GM18870 (cell line): Measurements from ENCODE around the gene KHSRP.
"Not testable (repeated sequence)": the region's sequence is repeated elsewhere in the genome, so short reads cannot be mapped to it uniquely, and the experiment has no call there.

Source experiments
- ATAC-seq: cut with Tn5 transposase; IDR thresholded peaks from one replicate; pipeline ENCODE4 v1.9.1; 2021; ENCODE audit warnings: moderate library complexity; ENCODE audit not compliant: unreplicated experiment

The KHSRP gene

DNA sequence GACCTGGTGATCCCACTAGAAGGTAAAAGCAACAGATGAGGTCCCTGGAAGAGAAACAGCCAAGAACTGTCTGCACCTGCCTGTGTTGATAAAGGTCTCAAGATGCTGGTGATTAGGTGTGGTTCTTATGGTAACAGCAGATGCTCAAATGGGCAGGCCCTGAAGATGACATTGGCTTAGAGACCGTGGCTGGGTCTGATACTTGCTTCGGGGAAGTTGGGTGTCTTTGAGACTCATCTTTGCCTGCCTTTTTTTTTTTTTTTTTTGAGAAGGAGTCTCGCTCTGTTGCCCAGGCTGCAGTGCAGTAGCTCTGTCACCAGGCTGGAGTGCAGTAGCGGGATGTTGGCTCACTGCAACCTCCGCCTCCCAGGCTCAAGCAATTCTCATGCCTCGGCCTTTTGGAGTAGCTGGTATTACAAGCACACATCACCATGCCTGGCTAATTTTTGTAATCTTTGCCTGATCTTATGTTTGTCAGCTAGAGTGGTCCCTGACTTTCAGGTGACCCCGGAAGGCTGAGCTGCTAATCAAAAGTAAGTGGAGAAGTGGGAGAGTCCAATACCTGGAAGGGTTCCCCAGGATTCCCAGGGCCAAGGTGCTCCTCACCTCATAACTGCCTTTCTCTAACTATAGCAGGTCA lies 27.1 kb upstream of the KHSRP start:
- no peak for ATAC-seq

DNA sequence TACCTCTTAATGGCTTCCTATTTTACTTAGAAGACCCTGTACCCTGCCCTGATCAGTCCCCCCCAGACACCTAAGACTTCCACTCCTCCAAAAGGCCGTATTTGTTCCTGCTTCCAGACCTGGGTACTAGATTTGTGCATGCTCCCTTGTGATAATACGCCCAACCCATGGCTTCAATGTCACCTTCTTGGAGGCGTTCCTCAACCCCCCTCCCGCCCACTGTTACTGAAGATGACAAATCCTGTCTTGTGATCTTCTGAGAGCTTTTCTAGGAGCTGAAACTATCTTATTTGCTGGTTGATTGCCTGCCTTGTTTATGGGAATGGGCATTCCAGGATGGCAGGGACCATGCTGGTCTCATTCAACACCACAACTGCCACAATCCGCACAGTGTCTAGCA lies 25.6 kb upstream of the KHSRP start:
- no peak for ATAC-seq

DNA sequence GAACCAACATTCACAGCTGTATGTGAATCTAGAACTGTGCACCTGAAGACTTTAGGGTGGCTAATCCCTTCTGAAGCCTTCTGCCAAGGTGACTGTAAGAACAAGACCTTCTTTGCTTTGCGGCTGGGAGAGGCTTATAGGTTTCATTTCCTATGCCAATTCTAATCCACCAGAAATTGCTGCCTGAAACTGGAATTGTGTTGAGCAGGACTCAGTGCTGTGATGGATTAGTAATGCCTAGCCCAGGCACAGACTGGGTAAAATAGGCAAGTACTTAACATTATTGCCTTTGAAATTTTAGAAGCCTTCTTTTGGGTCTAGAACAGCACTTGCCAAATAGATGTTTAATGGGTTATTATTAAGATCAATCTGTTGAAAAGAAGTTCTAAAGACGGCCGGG lies 23.4 kb upstream of the KHSRP start:
- no peak for ATAC-seq

DNA sequence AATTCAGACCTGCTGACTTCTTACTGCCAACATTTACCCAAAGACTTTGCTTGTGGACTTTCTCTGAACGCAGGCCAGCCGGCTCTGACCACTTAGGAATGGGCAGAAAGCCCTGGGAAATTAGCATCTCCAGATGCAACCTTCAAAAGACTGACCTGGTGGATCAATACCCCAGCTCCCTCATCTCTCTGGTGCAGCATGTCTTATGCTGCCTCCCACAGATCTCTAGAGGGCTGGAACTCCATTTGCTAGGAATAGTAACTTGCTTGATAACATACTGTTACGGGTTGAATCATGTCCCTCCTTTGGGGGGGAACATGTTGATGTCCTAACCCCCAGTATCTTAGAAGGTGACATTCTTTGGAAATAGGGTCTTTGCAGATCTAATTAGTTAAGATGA lies 21.8 kb upstream of the KHSRP start:
- ATAC-seq, result no peak

DNA sequence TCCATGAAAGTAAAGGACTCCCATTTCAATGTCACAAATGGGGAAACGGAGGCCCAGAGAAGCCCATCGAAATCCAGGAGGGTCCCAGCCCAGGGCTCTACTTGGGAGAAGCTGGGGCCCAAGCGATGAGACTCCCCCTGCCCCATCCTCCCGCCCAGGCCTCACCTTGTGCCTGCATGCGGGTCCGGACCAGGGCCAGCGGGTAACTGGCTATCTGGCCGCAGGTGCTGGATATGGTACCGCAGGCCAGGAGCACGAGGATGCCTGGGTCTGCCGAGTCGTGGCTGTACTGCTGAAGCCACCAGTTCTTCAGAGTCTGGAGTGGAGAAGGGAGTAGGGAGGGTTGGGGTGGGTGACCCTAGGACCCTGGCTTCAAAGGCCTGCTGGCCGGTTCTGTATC lies 19.4 kb upstream of the KHSRP start:
- no peak for ATAC-seq

DNA sequence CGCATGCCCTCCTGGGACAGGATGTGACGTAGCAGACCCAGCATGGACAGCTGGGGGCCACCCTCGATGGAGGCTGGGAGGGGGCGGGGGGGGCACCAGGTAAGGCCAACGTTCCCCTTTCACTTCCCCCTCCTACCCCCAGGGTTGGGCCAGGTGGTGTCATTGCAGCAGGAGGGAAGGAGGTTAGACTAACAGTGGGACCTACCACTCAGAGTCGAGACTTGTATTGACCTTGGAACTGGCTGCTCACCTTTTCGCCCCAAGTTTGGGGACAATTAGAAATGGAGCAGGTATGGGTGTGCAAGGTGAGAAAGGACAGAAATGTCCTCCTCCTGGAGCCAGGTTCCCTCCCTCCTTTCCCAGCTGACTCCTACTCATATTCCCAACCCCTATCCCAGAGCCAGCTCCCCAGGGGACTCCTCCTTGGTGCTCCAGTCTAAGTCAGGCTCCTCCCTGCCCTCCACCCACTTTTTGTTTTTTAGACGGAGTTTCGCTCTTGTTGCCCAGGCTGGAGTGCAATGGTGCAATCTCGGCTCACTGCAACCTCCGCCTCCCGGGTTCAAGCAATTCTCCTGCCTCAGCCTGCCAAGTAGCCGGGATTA lies 17.6 kb upstream of the KHSRP start:
- ATAC-seq, result no peak

DNA sequence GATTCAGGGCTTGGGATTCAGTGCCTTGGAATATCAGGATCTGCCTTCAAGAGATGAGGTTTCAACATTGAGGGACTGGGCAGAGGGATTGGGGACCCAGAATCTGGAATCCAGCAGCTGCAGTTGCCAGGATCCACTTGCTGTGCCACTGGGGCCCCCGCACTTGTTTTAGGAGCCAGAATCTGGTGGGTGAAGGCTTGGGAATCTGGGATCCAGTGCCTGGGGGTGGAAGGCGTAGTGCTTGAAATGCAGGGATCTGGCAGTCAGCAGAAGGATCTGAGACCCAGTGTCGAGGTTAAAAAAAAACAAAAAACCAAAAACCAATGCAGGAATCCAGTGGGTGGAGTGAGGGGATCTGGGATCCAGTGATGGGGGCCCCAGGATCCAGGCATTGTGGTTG lies 16.3 kb upstream of the KHSRP start:
- no peak for ATAC-seq

DNA sequence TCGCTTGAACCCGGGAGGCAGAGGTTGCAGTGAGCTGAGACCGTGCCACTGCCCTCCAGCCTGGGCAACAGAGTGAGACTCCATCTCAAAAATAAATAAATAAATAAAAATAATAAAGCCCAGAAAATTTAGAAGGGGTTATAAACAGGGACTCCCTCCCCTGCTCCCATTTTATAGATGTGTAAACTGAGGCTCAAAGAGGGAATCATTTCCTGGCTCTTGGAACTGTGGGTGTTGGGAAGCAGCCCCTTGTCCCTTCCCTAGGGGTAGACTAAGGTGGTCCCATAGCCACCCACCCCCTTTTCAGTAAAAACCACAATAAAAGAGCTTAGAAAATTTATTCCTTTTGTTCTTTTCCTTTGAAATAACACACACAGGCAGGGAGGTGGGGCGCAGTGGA lies 15.1 kb upstream of the KHSRP start:
- no peak for ATAC-seq

DNA sequence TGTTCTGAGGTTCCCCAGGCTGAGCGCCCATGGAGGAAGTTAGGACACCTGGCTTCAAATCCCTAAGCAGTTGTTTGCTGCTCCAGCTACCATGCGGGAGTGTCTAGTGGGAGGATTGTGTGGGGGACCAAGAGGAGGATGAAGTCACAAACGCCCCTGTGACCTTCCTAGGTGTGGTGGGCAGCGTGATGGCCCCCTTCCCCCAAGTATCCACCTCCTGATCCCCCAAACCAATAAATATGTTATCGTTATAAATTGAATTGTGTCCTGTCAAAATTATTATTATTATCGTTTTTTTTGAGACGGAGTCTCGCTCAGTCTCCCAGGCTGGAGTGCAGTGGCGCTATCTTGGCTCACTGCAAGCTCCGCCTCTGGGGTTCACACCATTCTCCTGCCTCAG lies 9.1 kb upstream of the KHSRP start, which contains the start of gene SLC25A41:
Gene SLC25A41, minus strand, starts transcription at position 101 of the 400 bp plus-strand sequence. Its CDS starts 70 bp downstream, at position 31.
- ATAC-seq, result no peak

DNA sequence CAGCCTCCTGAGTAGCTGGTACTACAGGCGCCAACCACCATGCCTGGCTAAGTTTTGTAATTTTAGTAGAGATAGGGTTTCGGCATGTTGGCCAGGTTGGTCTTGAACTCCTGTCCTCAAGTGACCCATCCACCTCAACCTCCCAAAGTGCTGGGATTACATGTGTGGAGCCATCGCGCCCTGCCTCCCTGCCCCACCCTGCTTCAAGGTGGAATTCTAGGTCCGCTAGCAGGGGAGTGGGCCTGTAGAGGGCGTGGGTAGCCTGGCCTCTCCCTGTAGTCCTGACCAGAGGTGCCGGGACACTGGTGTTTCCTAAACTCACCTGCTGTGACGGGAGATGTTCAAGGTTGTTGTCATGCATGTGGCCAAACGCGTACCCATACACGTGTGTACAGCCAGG lies 8.6 kb upstream of the KHSRP start:
- no peak for ATAC-seq

DNA sequence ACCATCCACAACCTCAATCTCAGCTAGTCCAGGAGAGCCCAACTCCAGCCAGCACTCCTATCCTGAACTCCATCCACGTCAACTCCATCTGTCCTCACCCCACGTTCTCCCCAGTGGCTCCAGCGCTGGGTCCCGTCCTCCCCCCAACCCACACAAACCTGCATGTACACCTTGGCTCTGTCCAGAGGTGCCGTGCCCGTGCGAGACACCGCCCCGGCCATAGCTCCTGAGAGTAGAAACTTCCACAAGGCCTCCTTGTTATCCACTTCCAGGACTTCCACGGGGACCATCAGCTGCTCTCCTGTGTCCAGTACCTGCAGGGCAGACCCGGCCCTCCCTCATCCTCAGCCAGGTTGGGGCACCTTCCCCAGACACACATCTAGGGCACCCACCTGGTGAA lies 7.3 kb upstream of the KHSRP start:
- ATAC-seq, result no peak

DNA sequence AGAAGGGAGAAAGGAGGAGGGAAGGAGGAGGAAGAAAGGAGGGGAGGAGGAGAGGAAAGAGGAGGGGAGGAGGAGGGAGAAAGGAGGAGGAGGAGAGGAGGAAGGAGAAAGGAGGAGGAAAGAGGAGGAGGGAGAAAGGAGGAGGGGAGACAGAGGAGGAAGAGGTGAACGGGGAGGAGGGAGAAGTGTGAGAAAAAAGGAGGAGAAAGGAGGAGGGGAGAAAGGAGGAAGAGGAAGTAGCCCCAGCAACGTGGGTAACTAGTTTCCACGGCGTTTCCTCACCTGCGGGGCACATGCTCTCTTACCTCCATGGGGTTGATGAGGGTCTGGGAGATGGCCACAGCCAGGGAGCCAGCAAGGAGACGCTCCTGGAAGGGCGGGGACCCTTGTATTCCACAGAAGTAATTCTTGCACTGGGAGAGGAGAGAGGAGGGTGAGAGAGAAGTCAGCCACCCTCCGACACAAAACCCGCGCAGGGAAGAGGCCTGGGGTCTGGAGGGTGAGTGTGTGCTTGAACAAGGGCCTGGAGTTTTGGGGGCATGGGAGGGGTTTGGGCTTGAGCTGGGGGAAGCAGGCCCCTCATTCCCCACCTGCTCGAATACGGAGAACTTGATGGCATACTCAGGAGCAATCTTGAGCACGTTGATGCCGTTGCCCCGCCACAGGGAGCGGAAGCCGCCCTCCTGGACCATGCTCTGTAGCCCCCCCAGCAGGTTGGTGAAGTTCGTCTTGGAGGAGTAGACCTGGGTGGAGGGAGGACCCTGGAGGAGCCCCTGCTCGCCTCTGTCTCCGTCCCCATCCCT lies 5.0 kb upstream of the KHSRP start:
- ATAC-seq, result no peak

DNA sequence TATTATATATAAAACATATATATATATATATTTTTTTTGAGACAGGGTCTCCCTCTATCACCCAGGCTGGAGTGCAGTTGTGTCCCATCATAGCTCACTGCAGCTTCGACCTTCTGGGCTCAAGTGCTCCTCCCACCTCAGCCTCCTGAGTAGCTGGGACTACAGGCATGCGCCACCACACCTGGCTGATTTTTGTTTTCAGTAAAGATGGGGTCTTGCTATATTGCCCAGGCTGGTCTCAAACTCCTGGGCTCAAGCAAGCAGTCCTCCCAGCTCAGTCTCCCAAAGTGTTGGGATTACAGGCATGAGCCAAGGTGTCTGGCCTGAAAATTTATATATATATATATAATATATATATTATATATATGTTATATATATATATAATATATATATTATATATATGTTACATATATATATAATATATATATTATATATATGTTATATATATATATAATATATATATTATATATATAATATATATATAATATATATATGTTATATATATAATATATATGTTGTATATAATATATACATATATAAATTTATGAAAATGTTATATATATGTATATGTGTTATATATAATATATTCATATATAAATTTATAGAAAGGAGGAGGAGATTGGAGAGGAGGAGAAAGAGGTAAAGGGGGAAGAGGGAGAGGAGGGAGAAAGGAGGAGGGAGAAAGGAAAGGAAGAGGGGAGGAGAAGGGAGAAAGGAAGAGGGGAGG lies 4.2 kb upstream of the KHSRP start:
- not testable (repeated sequence) for ATAC-seq

DNA sequence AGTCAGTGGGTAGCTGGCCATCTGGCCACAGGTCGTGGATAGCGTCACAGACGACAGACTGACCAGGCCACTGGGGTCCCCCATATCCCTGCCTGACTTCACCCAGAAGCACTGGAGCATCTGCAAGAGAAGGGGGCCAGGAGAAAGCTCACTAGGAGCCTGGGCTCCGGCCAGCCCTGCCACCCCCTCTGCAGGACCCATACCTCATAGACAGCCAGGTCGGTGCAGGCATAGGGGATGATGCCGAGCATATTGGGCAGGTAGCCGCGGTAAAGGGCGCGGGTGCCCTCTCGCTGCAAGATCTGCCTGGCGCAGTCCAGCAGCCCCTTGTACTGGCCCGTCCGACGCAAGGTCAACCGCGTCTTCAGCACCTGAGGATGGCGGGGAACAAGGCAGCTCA lies 2.5 kb upstream of the KHSRP start:
- ATAC-seq, result no peak

DNA sequence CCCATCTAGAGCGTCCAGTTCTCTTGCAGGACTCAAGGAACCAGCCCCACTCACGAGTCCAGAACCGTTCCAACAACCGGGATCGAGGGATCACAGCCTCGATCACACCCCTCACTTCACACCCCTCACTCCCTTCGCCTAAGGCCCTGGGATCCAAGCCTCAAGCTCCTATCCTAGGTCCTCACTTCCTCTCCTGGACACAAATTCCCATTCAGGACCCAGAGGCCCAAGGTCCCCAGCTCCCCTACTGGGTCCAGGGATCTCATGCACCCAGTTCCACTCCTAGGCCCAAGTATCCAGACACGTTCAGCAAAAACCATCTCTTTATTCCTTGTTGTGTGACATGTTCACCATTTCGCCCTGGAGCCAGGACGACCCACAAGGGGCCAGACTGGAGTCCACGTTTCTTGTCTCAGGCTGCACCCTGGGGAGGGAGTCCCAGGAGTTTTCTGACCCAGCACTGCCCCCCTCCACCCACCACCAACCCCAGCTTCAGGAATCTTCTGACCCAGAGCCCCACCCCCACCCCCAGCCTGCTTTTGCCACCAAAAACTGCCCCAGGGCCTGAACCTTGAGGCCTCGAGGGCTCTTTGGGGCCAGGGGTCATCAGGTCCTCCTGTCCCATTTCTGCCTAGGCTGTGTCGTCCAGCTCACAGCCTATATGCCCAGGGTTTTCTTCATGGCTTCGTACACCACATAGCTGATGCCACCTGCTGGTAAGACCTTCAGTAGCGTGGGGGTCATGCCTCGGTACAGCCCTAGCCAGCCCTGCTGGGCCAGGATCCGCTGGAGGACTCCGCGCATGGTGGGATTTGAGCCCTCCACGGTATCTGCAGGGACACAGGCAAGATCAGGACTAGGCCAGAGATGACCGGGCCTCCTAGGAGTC lies 1.4 kb upstream of the KHSRP start:
- no peak for ATAC-seq

DNA sequence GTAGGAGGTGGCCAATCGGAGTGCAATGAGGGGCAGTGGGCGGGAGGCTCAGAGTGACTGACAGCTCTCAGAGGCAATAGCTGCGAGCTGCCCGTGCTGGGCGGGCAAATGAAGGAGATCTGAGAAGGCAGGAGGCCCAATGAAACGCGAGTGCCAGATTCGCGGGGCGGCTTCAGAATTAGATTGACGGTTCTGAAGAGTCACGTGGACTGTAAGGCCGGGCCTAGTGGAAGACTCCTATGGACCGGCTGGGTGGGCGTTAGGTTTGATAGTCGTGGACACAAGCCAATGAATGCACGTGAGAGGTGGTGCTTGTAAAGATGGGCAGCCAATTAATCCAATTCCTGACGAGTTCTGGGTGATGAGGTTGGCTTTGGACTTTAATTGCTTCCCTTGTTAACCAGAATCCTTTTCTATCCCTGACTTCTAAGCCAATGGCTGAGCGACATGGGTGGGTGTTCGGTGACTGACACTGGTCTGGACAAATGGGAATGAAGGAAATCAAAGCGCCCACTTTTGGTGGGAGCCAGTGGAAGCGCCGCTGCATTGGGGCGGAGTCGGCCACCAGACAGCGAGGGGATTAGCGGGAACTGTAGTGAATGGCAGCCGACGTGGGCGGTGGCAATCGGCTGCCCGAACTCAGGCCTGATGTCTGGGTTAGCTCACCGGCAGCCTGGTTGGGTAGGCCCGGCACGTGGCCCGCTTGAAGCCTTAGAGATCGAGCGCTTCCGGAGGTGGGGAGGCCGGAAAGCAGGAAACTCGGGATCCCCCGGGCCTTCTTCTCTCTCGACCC lies 524 bp upstream of the KHSRP start:
- peak; percentile 86 for ATAC-seq

DNA sequence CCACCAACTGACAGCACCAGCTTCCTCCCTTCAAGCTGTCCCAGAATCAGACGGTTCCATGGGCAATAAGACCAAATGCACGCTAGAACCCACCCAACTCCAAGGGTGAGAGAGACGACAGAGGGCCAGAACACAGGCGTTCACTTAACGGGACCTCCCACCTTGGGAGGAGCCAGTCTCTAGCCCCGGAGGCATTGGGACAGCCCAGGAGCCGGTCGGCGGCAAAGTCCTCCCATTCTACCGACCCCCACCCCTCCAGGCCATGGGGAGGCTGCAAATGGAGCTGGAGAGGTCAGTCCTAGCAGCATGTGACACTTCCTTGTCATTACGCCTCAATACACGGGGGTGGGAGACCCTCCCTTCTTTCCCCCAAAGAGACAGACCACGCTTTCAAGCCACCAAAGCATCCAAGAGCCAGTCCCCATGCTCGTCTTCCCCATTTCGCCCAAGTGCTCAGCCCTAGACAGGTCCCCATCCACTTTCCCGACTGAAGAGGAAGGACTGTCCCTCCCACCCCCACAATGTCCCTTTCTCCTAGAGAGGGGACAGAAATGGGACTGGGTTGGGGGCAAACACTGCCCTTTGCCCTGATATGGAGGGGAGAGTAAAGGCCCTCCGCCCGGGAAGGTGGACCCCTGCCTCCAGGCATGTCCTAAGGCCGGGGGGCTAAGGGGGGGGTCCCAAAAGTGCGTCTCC lies 964 bp downstream of the KHSRP start:
- no peak for ATAC-seq

DNA sequence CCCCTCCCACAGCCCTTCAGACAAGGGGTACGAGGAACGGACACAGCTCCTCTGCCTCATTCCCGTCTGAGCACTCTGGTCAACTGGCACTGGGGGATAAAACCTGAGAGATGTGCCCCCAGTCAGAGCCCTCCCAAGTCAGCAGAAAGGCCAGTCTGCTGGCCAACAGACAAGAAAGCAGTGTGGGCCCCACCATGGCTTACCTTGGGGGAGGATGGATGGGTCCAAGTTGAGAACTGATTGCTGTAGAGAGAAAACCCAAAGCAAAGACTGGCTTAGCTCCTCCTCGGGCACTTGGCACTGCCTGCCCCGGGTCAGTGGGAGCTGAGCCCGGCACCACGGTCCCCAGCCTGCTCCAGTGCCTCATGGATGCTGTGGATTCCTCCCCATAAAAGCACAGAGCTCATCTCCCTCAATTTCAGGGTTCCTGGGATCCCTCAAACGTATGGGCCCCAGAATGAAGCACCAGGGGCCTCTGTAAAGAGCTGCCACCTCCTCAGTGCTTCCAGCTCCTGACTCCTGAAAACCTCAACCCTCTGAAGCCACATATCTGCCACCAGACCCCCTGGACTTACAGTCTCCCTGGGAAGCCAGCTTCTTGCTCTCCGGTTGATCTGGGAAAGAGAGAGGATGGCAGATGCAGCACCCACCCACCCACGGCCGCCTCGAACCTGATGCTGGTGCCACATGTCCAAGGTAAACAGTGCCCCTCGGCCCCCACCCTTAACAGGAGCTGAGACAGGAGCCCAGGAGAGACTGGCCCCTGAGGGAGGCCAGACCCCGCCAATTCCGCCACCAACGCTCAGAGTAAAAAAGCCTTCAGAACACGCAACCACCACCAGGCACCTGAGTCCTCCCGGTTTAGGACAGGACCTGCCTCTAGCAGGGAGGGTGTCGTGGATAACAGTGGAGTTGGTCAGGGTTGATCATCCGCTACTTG lies 3.3 kb downstream of the KHSRP start:
- no peak for ATAC-seq
